ENCODE results near the gene EMSY.

Gene EMSY

DNA sequence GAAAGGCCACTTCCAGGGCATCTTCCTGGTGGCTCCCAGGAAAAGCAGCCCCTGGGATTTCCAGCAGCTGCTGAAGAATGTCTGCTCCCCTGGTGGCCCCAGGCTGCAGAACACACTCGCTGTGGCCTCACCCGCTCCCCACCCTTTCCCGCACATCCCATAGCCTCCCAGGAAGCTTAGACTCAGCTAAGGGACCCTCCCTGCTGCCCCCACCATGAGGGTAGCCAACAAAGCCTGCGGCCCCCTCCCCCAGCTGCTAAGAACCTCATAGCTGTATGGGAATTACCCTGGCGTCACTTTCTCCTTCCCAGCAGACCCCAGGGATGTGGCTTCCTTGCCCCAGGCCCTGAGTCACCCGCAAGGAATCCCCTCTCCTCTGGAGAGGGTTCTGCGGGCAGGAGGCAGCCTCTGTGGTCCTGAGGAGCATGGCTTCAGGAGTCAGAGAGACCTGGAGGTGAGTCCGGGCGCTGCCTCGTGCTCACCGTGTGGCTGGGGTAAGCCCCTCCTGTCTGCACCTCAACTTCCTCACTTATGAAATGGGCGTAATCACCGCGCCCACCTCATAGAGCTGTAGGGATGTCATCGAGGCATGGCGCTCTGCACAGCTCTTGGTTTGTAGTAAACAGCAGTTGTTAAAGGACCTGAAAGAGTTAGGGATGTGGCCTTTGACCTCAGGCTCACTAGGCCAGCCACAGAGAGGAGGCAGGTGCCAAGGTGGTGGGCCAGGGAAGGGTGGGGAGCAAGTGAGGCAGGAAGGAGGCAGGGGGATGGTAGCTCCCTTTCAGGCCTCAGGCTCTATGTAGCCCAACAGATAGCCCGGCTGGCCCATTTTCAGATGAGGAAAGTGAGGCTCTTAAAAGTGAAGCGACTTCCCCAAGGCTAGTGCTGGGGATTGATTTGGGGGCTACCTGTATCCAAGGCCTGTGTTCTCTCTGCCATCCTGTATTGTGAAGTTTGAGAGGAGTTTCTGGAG, 154.5 kb downstream of the EMSY start:
- DNase-seq: no peak

DNA sequence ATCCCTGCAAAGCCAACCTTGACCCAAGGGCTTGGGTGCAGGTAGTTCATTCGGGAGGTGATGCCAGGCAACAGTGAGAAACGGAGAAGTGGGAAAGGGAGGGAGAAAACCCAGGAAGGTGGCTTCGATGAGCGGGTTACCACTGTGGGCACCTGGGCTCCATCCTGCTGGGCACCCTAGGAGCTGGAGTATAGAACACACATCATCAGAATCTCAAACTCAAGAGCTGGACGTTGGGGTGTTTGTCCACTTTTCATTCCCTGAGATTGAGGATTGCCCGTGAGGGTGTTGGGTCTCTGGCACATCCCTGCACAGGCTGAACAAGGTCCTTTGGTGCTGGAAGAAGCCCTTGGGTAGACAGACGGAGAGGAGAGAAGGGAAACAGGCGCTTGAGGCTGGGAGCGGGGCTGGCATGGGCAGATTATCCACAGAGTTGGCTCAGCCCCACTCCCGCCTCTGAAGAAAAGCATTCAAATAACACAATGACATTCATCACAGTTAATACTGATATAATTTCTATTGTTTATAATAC, 155.4 kb downstream of the EMSY start:
- DNase-seq: no peak

DNA sequence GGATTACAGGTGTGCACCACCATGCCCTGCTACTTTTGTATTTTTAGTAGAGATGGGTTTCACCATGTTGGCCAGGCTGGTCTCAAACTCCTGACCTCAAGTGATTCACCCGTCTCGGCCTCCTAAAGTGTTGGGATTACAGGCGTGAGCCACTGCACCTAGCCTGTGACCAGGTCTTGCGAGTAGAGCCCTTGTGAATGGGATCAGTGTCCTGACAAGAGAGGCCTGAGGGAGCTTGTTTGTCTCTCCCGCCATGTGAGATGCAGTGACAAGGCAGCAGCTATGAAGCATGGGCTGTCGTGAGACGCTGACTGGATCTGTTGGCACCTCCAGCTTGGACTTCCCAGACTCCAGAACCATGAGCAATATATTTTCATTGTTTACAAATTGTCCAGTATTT, 156.5 kb downstream of the EMSY start:
- no peak for DNase-seq

DNA sequence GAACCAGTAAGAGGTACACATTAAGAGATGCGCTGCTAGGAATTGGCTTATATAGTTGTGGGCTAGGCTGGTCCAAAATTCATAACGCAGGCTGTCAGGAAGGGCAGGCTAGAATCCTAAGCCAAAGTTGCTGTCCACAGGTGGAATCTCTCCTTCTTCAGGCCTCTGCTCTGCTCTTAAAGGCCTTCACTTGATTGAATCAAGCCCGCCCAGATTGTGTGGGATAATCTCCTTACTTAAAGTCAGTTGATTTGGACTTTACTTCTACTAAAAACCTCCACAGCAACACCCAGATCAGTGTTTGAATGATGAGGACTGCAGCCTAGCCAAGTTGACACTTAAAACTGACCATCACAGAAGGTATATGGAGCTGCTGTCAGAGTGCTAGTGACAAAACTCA, 156.9 kb downstream of the EMSY start:
- DNase-seq: no peak

DNA sequence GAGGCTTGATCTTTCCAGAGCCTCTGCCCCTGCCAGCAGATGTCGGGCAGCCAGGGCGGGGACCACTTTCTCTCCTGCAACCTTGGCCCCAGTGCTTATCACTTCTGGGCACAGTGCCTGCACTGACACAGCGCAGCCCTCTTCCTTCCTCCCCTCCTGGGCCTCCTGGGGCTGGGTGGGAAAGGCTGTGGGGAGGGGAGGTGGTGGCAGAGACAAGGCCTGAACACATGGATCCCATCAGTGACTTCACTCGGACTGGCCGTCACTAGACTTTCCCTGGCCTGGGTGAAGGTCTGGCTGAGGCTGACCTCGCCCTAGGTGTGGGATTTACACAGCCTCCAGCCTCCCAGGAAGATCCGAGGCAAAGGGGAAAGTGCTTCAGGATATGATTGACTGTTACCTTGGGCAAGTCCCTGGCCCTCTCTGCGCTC, 157.6 kb downstream of the EMSY start:
- DNase-seq: no peak
